Fibroblast of skin of right biceps (primary cell): ENCODE results near the gene ZNF146.
A peak's percentile ranks its signal among the peaks of the same experiment; 100 is the strongest.
"Not testable (repeated sequence)": the region's sequence is repeated elsewhere in the genome, so short reads cannot be mapped to it uniquely, and the experiment has no call there.

Experiments
- DNase-seq: peaks from one replicate; pipeline ENCODE4 v3.0.0-alpha.2; 2013

ZNF146 gene

DNA sequence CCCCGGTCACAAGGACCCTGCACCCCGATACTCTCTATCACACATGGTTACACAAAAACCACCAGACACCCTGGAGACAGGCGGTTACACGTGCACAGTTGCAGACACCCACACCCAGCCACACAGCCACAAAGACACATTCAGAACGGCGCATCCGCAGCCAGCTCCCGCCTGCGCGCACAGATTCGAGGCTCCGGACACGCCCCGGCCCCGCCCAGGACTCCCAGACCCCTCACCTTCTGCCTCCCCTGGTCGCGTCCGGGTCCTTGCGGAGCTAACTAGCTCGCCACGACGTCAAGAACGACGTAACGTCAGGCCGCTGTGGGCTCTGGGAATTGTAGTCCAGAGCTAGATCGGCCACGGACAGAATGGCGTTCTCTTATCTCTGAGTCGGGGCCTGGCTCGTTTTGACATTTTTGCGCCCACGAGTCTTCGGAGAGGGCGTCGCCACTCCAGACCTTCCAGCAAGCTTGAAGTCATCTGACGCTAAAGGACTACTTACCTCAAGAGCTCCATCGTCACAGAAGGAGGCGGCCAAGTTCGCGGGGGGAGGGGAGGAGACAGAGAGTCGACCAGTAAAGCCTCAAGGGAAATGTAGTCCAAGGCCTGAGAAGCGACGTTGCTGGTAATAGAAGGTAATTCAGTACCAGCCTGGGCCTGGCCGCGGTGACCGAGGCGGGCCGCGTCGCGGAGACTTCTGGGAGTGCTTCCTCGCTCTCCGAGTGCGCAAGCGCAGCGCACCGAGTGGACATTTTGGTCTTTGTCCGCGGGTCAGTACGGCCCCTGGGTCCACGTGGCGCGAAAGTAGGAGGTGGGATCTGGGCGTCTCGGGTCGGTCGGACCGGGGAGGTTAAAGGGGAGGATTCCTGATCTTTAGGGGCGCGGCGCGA, at the start of gene ZNF146, which contains the start of gene ZNF565:
Gene ZNF146 (plus strand): TSS at position 721 of the 890 bp plus-strand sequence. CDS start 21,335 bp downstream, outside the sequence.
Gene ZNF565 (minus strand): TSS at position 280 of the 890 bp plus-strand sequence. CDS start 12,680 bp downstream, outside the sequence.
- DNase-seq = peak; percentile 99

DNA sequence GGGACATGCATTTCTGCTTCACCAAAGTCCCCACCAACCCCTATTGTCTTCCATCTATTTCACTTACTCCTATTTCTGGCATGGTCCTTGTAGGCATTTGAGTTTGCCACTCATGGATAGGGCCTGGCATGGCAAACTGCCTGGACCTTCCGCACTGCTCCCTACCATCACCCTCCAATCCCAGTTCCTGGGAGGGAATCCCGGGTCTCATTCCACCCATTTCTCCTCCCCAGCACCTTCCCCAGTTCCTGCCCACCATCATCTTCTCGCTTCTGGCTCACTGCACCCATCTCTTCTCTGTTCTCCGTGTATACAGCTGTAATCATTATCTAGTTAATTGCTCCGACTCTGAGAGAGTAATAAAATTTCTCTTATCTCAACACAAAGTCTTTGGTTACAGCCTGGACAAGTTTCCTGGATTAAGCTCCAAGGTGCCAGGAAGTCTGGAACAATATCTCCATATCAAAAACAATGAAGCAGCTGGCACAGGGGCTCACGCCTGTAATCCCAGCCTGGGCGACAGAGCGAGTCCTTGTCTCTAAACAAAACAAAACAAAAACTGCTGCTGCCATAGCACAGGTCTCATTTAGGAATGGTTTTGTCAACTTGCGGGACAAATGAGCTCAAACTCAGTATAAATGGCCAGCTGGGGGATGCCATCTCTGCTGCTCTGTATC, 45.7 kb upstream of the ZNF146 start:
- DNase-seq = no peak

GRCh38 chr19:36172852-36173251, 42.1 kb upstream of the ZNF146 start:
- no peak for DNase-seq

- not testable (repeated sequence) for DNase-seq
These were observed 41.1 kb upstream of the ZNF146 start for GRCh38 chr19:36173846-36174245.

GRCh38 chr19:36179077-36179476, 35.8 kb upstream of the ZNF146 start:
- not testable (repeated sequence) for DNase-seq

DNA sequence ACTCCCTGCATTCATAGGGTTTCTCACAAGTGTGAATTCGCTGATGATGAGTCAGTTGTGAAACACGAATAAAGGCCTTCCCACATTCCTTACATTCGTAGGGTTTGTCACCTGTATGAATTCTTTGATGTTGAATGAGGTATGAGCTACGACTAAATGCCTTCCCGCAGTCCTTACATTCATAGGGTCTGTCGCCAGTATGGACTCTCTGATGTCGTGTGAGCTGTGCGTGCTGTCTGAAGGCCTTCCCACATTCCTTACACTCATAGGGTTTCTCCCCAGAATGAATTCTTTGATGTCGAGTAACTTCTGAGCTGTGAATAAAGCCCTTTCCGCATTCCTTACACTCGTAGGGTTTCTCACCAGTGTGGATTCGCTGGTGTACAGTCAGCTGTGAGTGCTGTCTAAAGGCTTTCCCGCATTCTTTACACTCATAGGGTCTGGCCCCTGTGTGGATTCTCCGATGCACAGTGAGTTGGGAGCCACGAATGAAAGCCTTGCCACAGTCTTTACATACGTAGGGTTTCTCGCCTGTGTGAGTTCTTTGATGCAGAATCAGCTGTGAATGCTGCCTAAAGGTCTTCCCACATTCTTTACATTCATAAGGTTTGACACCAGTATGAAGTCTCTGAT, 32.2 kb upstream of the ZNF146 start:
- DNase-seq = peak; percentile 95

GRCh38 chr19:36183245-36183628, 31.7 kb upstream of the ZNF146 start:
- DNase-seq = no peak

- not testable (repeated sequence) for DNase-seq
These were observed 28.2 kb upstream of the ZNF146 start for GRCh38 chr19:36186722-36187121.

- DNase-seq = peak; percentile 15
These were observed 18.7 kb upstream of the ZNF146 start for GRCh38 chr19:36196249-36196648.

DNA sequence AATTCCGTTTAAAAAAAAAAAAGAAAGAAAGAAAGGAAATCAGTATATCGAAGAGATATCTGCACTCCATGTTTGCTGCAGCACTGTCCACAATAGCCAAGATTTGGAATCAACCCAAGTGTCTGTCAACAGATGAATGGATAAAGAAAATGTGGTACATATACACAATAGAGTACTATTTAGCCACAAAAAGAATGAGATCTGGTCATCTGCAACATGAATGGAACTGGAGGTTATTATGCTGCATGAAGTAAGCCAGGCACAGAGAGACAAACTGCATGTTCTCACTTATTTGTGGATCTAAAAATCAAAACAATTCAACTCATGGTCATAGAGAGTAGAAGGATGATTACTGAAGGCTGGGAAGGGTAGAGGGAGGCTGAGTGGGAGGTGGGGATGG, 16.8 kb upstream of the ZNF146 start:
- DNase-seq = no peak

DNA sequence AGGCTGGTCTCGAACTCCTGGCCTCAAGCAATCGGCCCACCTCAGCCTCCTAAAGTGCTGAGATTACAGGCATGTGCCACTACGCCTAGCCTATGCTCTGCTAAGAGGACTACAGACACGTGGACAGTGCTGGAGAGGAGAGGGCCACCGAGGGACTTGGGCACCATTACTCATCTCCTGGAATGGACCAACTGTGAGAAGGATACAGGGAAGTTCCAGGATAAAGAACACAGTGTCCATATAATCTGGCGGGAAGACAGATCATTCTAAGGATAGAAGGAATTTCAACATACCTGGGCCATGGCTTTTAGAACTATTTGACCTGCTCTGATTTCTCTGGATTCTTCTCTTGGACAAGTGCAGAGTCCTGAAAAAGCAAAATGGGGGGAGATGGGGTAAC, 13.2 kb upstream of the ZNF146 start:
- no peak for DNase-seq

DNA sequence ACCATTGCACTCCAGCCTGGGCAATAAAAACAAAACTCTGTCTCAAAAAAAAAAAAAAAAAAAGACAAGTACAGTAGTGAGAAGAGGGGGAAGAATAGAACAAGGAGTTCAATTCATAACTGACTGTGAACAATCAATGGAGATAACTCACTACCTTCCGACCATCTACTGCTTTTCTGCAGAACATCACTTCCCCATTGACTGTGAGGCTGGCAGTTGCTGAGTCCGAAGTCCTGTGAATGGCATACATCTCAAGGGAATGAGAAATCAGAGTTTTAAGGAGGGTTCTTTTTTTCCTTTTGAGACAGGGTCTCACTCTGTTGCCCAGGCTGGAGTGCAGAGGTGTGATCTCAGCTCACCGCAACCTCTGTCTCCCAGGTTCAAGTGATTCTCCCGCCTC, 11.6 kb upstream of the ZNF146 start:
- DNase-seq = no peak

DNA sequence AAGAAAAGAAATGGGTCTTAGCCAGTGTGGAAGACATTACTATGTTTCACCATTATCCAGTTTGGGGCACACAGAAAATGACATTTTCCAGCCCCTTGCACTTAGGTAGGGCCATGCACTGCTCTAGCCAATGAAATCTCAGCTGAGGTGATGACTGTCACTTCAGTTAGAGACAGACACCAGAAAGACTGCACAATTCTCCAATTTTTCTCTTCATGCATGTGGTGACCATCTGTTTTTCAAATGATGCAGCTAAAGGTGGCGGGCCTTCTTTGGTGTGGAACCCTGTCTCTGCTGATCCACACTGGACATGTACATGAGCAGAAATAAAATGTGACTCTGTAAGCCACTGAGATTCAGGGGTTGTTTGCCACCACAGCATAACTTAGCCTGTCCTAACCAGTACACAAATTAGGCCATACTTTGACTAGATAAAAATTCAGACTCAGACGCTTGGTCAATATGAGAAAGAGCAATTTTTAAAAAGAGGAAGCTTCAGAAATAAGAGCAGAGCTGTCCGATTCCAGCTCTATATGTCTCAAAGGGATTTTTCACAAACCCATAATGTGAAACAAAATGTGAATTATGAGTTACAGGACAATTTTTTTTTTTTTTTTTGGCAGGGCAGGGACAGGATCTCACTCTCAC, 7.2 kb upstream of the ZNF146 start:
- DNase-seq = no peak

DNA sequence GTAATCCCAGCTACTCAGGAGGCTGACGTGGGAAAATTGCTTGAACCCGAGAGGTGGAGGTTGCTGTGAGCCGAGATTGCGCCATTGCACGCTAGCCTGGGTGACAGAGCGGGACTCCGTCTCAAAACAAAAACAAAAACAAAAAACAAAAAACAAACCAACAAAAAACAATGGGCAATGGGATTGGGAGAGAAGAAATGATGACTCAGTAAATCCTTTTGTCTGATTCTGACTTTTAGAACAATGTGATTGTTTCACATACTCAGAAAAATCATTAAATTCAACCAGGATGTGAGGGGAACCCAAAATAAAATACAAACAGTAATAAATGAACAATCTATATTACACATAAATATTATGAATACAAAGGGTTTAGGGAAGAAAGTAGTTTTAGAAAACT, 5.5 kb upstream of the ZNF146 start:
- no peak for DNase-seq

DNA sequence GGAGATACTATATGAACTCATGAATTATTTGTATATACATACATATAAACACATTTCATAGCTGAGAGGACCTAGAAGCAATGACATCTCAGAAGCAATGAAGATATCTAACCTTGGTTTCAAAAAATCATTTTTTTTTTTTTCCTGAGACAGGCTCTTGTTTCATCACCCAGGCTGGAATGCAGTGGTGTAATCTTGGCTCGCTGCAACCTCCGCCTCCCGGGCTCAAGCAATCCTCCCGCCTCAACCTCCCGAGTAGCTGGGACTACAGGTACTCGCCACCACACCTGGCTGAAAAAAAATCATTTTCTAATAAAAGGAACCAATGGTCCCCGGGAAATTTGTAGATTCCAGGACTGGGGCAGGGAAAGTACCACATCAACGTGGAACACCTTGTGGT, 4.4 kb upstream of the ZNF146 start:
- DNase-seq = no peak

DNA sequence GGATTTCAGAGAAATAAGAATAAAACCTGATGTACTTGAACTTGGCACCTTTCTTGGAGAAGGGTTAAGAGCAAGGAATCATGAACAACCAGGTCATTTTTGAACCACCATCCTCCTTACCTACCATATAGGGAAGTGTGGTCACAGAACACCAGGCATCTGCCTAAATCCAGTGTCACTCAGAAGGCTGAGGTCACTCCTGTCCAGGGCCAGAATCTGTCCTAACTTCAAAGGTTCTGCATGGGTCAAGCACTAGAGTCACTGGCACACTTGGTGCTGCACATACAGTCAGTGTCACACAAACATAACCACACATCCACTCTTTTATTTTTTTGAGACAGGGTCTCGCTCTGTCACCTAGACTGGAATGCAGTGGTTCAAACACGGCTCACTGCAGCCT, 2.0 kb upstream of the ZNF146 start:
- no peak for DNase-seq

DNA sequence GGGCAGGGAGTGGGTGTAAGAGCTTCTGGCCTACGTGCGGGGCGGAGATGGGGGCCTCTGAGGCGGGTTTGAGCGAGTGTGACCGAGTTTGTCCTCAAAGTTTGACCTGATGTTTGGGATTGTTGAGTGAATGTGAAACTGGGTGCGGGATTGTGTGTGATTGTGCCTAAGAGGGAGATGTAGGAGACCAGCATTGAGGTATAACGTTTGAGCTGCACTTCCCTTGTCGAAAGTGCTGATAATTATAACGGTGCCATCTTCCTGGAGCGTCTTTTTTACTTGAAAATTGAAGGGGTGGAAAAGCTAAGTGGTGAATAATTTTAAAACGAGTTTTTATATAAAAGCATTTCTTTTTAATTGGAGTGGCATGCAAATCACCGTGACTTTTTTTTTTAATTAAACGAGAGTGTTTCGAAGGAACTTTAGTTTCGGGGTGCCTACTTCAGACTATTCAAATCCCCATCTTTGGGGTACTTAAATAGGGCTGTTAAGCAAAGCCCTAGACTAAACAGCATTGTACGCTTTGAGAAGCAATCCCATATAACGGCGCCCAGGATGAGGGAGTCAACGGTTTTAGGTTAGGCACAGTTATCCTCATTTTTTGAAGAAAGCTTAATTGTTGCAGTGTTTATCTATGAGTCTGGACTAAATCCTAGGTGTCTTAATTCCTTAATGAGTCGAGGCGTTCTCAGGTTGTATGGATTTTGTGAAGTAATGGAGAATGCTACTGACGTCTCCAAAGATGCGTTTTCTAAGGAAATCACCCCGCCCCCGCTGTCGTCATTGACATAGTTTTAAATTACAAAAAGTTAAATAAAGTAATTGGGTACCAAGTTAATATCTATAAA, 594 bp downstream of the ZNF146 start:
- DNase-seq = peak; percentile 34

GRCh38 chr19:36221474-36221873, 6.6 kb downstream of the ZNF146 start:
- no peak for DNase-seq

GRCh38 chr19:36222503-36222902, 7.6 kb downstream of the ZNF146 start:
- DNase-seq = no peak

DNA sequence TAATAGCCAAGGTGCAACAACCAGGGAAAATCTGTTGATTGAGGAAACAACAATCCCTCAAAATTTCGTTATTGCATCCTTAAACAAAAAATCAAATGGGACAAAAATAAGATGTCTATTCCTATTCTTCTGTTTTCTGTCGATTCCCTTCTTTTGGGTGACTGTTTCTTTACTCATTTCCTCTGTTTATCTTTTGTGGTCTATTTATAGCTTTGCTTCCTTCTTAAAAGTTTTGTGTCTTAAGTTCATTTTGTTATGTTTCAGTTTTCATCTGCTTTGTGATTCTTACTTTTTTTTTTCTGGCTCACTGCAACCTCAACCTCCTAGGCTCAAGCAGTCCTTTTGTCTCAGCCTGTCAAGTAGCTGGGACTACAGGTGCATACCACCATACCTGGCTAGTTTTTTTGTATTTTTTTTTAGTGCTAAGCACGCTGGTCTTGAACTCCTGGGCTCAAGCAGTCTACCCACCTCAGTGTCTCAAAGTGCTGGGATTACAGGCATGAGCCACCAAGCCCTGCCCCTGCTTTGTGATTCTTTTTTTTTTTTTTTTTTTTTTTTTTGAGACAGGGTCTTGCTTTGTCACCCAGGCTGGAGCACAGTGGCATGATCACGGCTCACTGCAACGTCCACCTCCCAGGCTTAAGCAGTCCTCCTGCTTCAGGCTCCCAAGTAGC, 10.4 kb downstream of the ZNF146 start:
- DNase-seq = peak; percentile 53

DNA sequence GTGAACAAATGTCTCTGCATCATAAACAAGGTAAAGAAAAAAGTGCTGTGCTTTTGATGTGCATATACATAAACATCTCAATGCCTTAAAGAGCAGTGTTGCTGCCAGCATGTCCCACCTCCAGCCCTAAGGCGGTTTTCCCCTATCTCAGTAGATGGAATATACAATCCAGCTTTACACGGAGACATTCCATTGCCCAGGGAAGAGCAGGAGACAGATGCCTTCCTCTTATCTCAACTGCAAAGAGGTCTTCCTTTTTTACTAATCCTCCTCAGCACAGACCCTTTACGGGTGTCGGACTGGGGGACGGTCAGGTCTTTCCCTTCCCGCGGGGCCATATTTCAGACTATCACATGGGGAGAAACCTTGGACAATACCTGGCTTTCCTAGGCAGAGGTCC, 18.7 kb downstream of the ZNF146 start:
- DNase-seq = not testable (repeated sequence)
